Pancreas (tissue), 10 donors: Measurements from ENCODE around the gene SPACDR. TPM values are rescaled to one million over a fixed set of nuclear protein-coding genes. Genes with fewer than 3 reads are reported as not detected.
"Not testable (repeated sequence)": the region's sequence is repeated elsewhere in the genome, so short reads cannot be mapped to it uniquely, and the experiment has no call there.

Experiments used
- ATAC-seq, 4 donors: fragments of 200-7000 bp; cut with Tn5 transposase; one replicate each; pipeline versions ENCODE4 v1.8.0 to v1.9.1; 2020; ENCODE audit warnings: mild to moderate bottlenecking in 4 of 4, moderate library complexity in 4 of 4
- DNase-seq, 6 donors: peaks; one replicate each; pipeline ENCODE4 v3.0.0-alpha.2; 2020
- FAIRE-seq: peaks from 2 replicates; lab custom pipeline; 2012; peaks lifted over from hg19 to GRCh38; lab: Jason Lieb, UNC
- H3K27ac ChIP-seq, 4 donors: fragments of 200-600 bp; sonication (generic); 1 replicate in 3 of 4; 2 replicates in 1 of 4; pipeline versions ENCODE4 v1.5.0 to v1.8.0; 2020
- H3K27me3 ChIP-seq, 4 donors: fragments of 200-600 bp; one replicate each; pipeline ENCODE4 v1.8.0; 2021
- H3K36me3 ChIP-seq, 3 donors: fragments of 200-600 bp; sonication (generic) in 1 of 3; one replicate each; pipeline versions ENCODE4 v1.5.0 to v1.8.0; 2020 to 2021
- H3K4me1 ChIP-seq, 3 donors: fragments of 200-600 bp; one replicate each; pipeline ENCODE4 v1.8.0; 2021
- H3K4me3 ChIP-seq, 4 donors: fragments of 200-600 bp; sonication (generic) in 2 of 4; one replicate each; pipeline versions ENCODE4 v1.5.0 to v1.8.0; 2020 to 2021
- H3K9me3 ChIP-seq, 4 donors: fragments of 200-600 bp; one replicate each; pipeline ENCODE4 v1.8.0; 2021
- CTCF ChIP-seq, 4 donors: fragments of 200-600 bp; sonication (generic) in 3 of 4; IDR thresholded peaks; one replicate each; pipeline versions ENCODE4 v1.5.0 to v1.8.0; 2021; ENCODE audit warnings: antibody characterized with exemption in 4 of 4
- WGBS, 2 donors: extraction: QIAGEN DNeasy Blood & Tissue Kit; methylation state at CpG; one replicate each; pipeline ENCODE4 v1.1.7; 2013; 5-methylcytosine and 5-hydroxymethylcytosine counted together
- intact Hi-C, 3 donors: fragments of 100-400 bp; cut with DNase I; formaldehyde crosslinking; loops; one replicate each; pipeline versions ENCODE4 v1.11.1 to v1.14.2; 2022
- polyA plus RNA-seq, 2 donors: library from polyadenylated mRNA; stranded (reverse); fragments of 200-250 nt; gene quantifications; one replicate each; pipeline ENCODE4 v1.2.3, GENCODE V29; 2013
- total RNA-seq, 6 donors: library from RNA; stranded (reverse); fragmentation: NEBNext Ultra II Directional in 4 of 6; extraction: Animal tissue kit (Norgen Biotek cat#: 25700) in 4 of 6; gene quantifications; one replicate each; pipeline versions ENCODE4 v1.2.1 to v1.2.4, GENCODE V29; 2021 to 2023
- donor health status: healthy with polysubstance abuse.
- donor health status: DM: no; HTN: no; CAD: no; lungs with moderate emphysema.
- donor health status: DM: no; HTN: no; CAD: no.
- donor health status: control.
- donor health status: control.
- donor health status: Bipolar disorder and iron deficiency.
- donor health status: DM: yes; HTN: yes; CAD: no.
- donor health status: DM: no; HTN: no; CAD: no.
- donor health status: DM: no; HTN: no; CAD: no.
- donor health status: DM: yes; HTN: yes; CAD: no.

SPACDR gene
- total and polyA plus RNA-seq, 8 donors = 0.24 to 0.68 (median 0.31) TPM; not detected in 4

GRCh38 chr7:100464791-100465190 lies 731 bp upstream of the SPACDR start:
- Histone ChIP-seq H3K4me1 (peaks cover 0 to 5% (median 0%) of the 10 kb centered on the region in 3 donors), H3K27me3 (no peaks in the 10 kb centered on the region), H3K9me3 (no peaks in the 10 kb centered on the region), H3K27ac (no peak overlapping the region), H3K4me3 (no peak overlapping the region), H3K36me3 (no peaks in the 10 kb centered on the region)
- no peak for ATAC-seq
- intact Hi-C loops = loop anchor here in 2 of 3 donors (5.0 to 10.0 kb wide), 3 partner anchors 98 to 220 kb away; no protein-coding TSS in a partner anchor
- TF ChIP-seq CTCF (IDR thresholded peaks at IDR 0.05) = no peak
- 91 to 98% methylated on average over 2 of the region's 2 CpGs for WGBS, 2 donors
- no peak for DNase-seq
- no peak for FAIRE-seq

GRCh38 chr7:100457033-100457432 lies 7.0 kb downstream of the SPACDR start:
- DNase-seq = no peak
- FAIRE-seq = no peak
- Histone ChIP-seq H3K4me3 (no peak overlapping the region), H3K36me3 (no peaks in the 10 kb centered on the region), H3K9me3 (no peaks in the 10 kb centered on the region), H3K27ac (no peak overlapping the region), H3K4me1 (no peaks in the 10 kb centered on the region), H3K27me3 (no peaks in the 10 kb centered on the region)
- 80 to 86% methylated on average over 6 of the region's 6 CpGs for WGBS, 2 donors
- intact Hi-C loops = no loop called here
- ATAC-seq = no peak
- no peak for TF ChIP-seq CTCF (IDR thresholded peaks at IDR 0.05)

- H3K9me3 ChIP-seq = no peaks in the 10 kb centered on the region
- H3K4me3 ChIP-seq = no peak overlapping the region
- ATAC-seq (no peak), DNase-seq (no peak), FAIRE-seq (no peak)
- intact Hi-C loops = no loop called here
- no peaks in the 10 kb centered on the region for H3K4me1 ChIP-seq
- no peak for TF ChIP-seq CTCF (IDR thresholded peaks at IDR 0.05)
- no peaks in the 10 kb centered on the region for H3K36me3 ChIP-seq
- no peaks in the 10 kb centered on the region for H3K27me3 ChIP-seq
- H3K27ac ChIP-seq = no peak overlapping the region
- 85 to 87% methylated on average over 14 of the region's 14 CpGs for WGBS, 2 donors
Measured at GRCh38 chr7:100456562-100456961, 7.5 kb downstream of the SPACDR start.

- intact Hi-C loops = no loop called here
- Histone ChIP-seq H3K4me3 (no peak overlapping the region), H3K9me3 (no peaks in the 10 kb centered on the region), H3K27me3 (no peaks in the 10 kb centered on the region), H3K27ac (no peak overlapping the region), H3K4me1 (no peaks in the 10 kb centered on the region), H3K36me3 (no peaks in the 10 kb centered on the region)
- FAIRE-seq = no peak
- no peak for TF ChIP-seq CTCF (IDR thresholded peaks at IDR 0.05)
- no peak for DNase-seq
- WGBS, 2 donors = 76 to 80% methylated on average over 3 of the region's 3 CpGs
- ATAC-seq = no peak
Measured at GRCh38 chr7:100455206-100455605, 8.9 kb downstream of the SPACDR start.

GRCh38 chr7:100453854-100454253 lies 10.2 kb downstream of the SPACDR start:
- intact Hi-C loops, DNase-seq, FAIRE-seq, ATAC-seq, H3K36me3 ChIP-seq, H3K9me3 ChIP-seq, H3K4me1 ChIP-seq, H3K27ac ChIP-seq, H3K4me3 ChIP-seq, H3K27me3 ChIP-seq: not testable (repeated sequence)
- WGBS, 2 donors = 87 to 92% methylated on average over 8 of the region's 8 CpGs
